Thoracic aorta (tissue), 2 donors: Measurements from ENCODE around the gene SHC2. TPM values are rescaled to one million over a fixed set of nuclear protein-coding genes. Genes with fewer than 3 reads are reported as not detected.
"Not testable (repeated sequence)": the region's sequence is repeated elsewhere in the genome, so short reads cannot be mapped to it uniquely, and the experiment has no call there.

Experiments used
- ATAC-seq: fragments of 150-250 bp; one replicate; pipeline ENCODE4 v1.8.0; 2017; ENCODE audit warnings: low read depth; ENCODE audit not compliant: insufficient number of reproducible peaks, low FRiP score
- DNase-seq: peaks from one replicate; pipeline ENCODE4 v3.0.0-alpha.2; 2020; ENCODE audit warnings: low spot score
- H3K27ac ChIP-seq, 2 donors: fragments of 200-600 bp; sonication (generic); 1 replicate in 1 of 2; 2 replicates in 1 of 2; pipeline ENCODE4 v1.5.1; 2016; ENCODE audit warnings: mild to moderate bottlenecking in 2 of 2, moderate library complexity in 2 of 2
- H3K27me3 ChIP-seq: fragments of 200-600 bp; sonication (generic); replicated peaks from 2 replicates; pipeline ENCODE4 v1.6.0; 2016; ENCODE audit warnings: mild to moderate bottlenecking; ENCODE audit not compliant: insufficient read depth
- H3K36me3 ChIP-seq: fragments of 200-600 bp; sonication (generic); one replicate; pipeline ENCODE4 v1.5.1; 2016
- H3K4me1 ChIP-seq, 2 donors: fragments of 200-600 bp; sonication (generic); 1 replicate in 1 of 2; 2 replicates in 1 of 2; pipeline versions ENCODE4 v1.5.1 to v1.6.0; 2016; ENCODE audit warnings: low read depth in 2 of 2, mild to moderate bottlenecking in 1 of 2; ENCODE audit not compliant: control insufficient read depth in 1 of 2
- H3K4me3 ChIP-seq: fragments of 200-600 bp; sonication (generic); 2 replicates; pipeline ENCODE4 v1.5.1; 2016; ENCODE audit warnings: mild to moderate bottlenecking
- H3K9me3 ChIP-seq: fragments of 200-600 bp; sonication (generic); 2 replicates; pipeline ENCODE4 v1.5.1; 2016
- CTCF ChIP-seq: fragments of 200-600 bp; sonication (generic); IDR thresholded peaks from one replicate; pipeline ENCODE4 v1.5.1; 2019; ENCODE audit warnings: antibody characterized with exemption
- total RNA-seq, 2 donors: library from RNA; depleted of rRNA; stranded (reverse); fragments of >200 nt; gene quantifications; one replicate each; pipeline versions ENCODE4 v1.1.0 to v1.2.3, GENCODE V29; 2016

The SHC2 gene
- total RNA-seq, 2 donors from 2014 or later: 17.2 to 18.8 TPM

- ATAC-seq (no peak), DNase-seq (no peak)
- H3K27me3 ChIP-seq: no peaks in the 10 kb centered on the region
- no peaks in the 10 kb centered on the region for H3K4me1 ChIP-seq
- no peak overlapping the region for H3K4me3 ChIP-seq
- H3K27ac ChIP-seq: no peak overlapping the region
- no peaks in the 10 kb centered on the region for H3K9me3 ChIP-seq
- no peak for TF ChIP-seq CTCF
- H3K36me3 ChIP-seq: no peaks in the 10 kb centered on the region
These were observed 71.4 kb downstream of the SHC2 start for GRCh38 chr19:389255-389934.

- Histone ChIP-seq H3K27ac (no peak overlapping the region), H3K4me1 (no peaks in the 10 kb centered on the region), H3K9me3 (no peaks in the 10 kb centered on the region), H3K4me3 (no peak overlapping the region), H3K27me3 (no peaks in the 10 kb centered on the region), H3K36me3 (no peaks in the 10 kb centered on the region)
- no peak for ATAC-seq
- no peak for DNase-seq
- TF ChIP-seq CTCF: no peak
These were observed 72.1 kb downstream of the SHC2 start for GRCh38 chr19:388691-389090.

GRCh38 chr19:387777-388176 is 73.1 kb downstream of the SHC2 start:
- ATAC-seq (no peak), DNase-seq (no peak)
- Histone ChIP-seq H3K36me3 (no peaks in the 10 kb centered on the region), H3K4me1 (no peaks in the 10 kb centered on the region), H3K4me3 (no peak overlapping the region), H3K27me3 (peaks cover 3% of the 10 kb centered on the region), H3K9me3 (no peaks in the 10 kb centered on the region), H3K27ac (no peak overlapping the region)
- TF ChIP-seq CTCF: no peak

GRCh38 chr19:386632-387301 is 74.1 kb downstream of the SHC2 start:
- ATAC-seq, H3K36me3 ChIP-seq, H3K4me3 ChIP-seq, H3K4me1 ChIP-seq, DNase-seq, H3K27me3 ChIP-seq, H3K27ac ChIP-seq, H3K9me3 ChIP-seq: not testable (repeated sequence)

GRCh38 chr19:386189-386588 is 74.6 kb downstream of the SHC2 start:
- not testable (repeated sequence) for H3K9me3 ChIP-seq, H3K36me3 ChIP-seq, H3K4me1 ChIP-seq, H3K4me3 ChIP-seq, H3K27me3 ChIP-seq, ATAC-seq, H3K27ac ChIP-seq, DNase-seq

GRCh38 chr19:384799-385169 is 76.0 kb downstream of the SHC2 start:
- no peaks in the 10 kb centered on the region for H3K4me1 ChIP-seq
- peaks cover 3% of the 10 kb centered on the region for H3K27me3 ChIP-seq
- H3K9me3 ChIP-seq: no peaks in the 10 kb centered on the region
- no peak for TF ChIP-seq CTCF
- no peaks in the 10 kb centered on the region for H3K36me3 ChIP-seq
- no peak overlapping the region for H3K27ac ChIP-seq
- ATAC-seq: no peak
- no peak for DNase-seq
- no peak overlapping the region for H3K4me3 ChIP-seq
